Amygdala (tissue), 56 donors: Measurements from ENCODE around the gene SOD1.

ENCODE experiments used
- DNase-seq, 56 donors: peaks; one replicate each; lab custom pipeline; 2025; lab: John Stamatoyannopoulos, UW

Gene SOD1

DNA sequence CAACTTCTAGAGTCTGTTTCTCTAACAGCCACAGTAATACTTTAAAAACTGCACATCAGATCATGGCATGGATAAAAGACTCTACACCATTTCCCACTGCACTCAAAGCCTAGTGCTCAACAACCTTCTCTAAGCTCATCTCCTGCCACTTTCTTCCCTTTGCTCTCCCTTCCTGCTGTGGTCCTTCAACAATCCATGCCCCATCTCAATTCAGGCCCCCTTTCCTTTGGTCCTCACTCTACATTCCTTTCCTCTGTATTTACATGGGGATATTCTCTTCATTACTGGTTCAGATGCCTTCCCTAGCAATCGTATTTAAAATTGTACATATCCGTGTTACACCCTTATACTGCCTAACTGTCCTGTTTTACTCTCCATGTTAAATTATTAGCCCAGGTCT, 19.0 kb downstream of the SOD1 start:
- no peak for DNase-seq

- DNase-seq = no peak
Measured at GRCh38 chr21:31682620-31683019, 23.1 kb downstream of the SOD1 start.

DNA sequence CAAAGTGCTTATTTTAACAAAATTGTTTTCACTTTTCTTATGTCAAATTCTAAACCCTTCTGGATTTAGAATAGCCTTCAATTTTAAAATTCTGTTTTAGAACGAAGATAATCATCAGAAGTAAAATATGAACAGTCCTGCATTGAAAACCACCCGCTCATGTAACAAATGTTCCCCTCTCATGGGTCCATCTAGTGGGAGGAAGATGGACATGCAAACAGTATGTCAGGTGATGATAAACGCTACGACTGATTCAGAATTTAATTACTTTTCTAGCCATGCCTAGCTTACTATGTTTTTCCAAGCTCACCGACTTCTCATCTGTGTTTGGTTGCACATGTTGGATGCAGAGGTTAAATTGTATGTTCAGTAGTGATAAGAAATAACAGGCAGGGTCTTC, 23.5 kb downstream of the SOD1 start:
- DNase-seq = no peak

GRCh38 chr21:31684918-31685317, 25.4 kb downstream of the SOD1 start:
- no peak for DNase-seq

DNA sequence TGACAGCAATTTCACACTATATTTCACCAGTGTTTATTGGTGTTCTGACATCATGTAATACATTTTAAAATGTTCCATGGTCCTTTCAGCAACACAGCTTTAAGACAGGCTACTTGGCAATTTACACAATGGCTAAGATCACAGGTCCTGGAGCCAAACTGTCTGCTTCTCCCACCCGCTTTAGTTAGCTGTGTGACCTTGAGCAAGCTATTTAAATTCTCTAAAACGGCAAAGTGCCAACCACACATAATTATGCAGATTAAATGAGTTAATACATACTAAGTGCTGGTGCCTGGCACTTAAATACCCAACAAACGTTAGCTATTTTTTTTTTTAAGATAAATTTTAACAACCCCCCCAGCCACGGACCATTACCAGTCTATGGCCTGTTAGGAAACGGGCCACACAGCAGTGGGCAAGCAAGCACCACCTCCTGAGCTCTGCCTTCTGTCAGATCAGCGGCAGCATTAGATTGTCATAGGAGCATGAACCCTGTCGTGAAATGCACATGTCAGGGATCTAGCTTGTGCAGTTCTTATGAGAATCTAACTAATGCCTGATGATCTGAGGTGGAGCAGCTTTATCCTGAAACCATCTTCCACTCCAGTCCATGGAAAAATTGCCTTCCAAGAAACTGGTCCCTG, 26.9 kb downstream of the SOD1 start:
- no peak for DNase-seq

GRCh38 chr21:31687108-31687507, 27.6 kb downstream of the SOD1 start:
- DNase-seq = no peak

GRCh38 chr21:31688603-31689368, 29.3 kb downstream of the SOD1 start:
- no peak for DNase-seq

DNA sequence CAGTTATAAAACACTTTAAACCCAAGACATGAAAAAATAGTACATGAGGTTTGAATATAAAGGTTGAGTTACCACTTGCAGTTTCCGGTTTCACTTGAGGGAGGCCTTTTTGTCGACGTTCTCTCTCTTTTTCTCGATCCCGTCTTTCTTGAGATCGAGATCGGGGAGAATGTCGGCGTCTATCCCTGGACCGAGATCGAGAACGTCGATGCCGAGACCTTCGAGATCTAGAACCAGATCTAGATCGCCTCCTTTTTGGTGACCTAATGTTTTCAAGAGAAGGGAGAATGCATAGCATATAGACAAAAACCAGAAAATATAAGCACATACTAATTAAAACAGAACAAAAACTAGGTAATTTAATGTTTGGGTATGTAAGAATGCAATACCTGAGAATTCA, 33.7 kb downstream of the SOD1 start:
- DNase-seq = no peak

- DNase-seq = no peak
Measured at GRCh38 chr21:31696424-31696823, 36.9 kb downstream of the SOD1 start.

DNA sequence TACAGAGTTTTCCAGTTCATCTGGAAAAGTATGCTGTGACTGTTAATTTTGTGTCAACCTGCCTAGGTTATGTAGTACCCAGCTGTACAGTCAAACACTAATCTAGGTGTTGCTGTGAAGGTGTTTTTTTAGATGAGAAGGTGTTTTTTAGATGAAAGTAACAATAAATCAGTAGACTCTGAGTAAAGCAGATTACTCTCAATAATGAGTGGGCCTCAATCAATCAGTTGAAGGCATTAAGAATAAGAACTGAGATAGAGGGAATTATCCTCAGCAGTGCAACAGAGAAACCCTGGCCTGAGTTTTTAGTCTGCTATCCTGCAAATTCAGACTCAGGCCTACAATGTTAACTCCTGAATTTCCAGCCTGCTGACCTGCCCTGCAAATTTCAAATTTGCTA, 39.0 kb downstream of the SOD1 start:
- DNase-seq = no peak

- no peak for DNase-seq
Measured at GRCh38 chr21:31700040-31700439, 40.5 kb downstream of the SOD1 start.

DNA sequence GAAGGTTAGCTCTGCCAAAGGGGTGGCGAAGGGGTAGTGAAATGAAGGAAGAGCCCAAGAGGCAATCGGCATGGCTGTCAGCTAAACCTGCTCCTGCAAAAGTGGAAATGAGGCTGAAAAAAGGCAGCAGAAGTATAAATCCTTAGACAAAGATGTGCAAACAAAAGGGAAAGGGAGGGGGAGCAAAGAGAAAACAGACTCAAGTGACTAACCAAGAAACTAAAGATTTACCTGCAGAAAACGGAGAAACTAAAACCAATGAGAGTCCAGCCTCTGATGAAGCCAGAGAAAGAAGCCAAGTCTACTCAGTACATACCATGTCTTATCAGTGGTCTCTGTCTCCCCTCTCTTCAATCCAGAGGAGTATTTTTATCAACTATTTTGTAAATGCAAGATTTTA, 47.1 kb downstream of the SOD1 start:
- DNase-seq = no peak

GRCh38 chr21:31707499-31707898, 48.0 kb downstream of the SOD1 start:
- DNase-seq = no peak

- DNase-seq = no peak
Measured at GRCh38 chr21:31708541-31708940, 49.0 kb downstream of the SOD1 start.

DNA sequence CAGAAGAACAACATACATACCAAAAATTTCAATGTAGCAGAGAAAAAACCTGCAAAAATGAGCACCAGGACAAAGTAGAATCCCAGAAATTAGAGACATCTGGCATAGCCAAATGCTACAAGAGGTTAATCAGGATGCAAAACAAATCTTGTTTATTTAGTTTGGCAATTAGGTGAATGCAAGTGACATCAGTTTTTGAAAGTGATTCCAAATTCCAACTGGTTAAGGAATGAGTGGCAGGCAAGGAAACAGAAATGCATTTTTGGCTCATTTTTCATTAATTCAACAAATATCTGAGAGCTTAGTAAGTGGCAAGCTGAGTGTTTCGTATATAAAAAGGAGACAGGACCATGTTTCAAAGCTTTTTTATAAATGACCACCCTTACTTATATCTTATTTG, 51.1 kb downstream of the SOD1 start:
- no peak for DNase-seq

DNA sequence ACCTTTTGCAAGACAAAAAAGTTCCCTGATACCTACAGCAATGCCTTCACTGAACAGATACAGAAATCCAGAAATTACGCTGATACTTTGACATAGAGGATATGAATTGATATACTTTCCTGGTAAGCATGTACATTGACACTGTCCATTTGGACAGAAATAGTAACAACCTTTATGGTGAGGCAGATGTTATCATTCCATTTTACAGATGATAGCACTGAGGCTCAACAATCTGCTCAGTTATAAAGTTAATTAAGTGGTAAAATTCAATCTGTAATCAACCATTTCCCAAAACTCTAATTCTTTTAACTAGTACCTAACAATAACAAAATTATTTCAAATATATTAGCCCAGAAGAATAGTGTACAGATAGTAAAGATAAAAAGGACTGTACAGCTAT, 51.8 kb downstream of the SOD1 start:
- no peak for DNase-seq

DNA sequence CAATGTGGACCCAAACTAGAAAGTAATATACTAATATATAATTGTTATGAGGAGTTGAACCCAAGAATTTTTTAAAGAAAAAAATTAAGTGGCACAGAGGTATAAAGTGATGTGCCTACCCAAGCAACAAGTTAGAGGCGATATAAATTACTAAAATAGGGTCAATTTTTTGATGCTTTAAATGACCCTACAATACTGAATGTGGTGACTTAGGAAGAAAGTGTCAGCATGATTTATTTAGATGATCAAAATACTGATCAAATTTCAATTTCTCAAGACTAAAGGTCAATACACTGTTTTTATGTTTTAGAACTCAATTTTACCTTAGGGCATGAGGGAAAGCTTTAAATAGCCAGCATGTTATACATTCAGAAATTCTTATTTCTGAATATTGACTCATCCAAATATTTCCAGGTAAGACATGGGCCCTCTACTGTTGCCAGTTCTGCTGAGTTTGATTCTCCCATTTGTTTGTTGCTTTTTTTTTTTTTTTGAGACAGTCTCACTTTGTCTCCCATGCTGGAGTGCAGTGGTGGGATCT, 52.3 kb downstream of the SOD1 start:
- DNase-seq = no peak

DNA sequence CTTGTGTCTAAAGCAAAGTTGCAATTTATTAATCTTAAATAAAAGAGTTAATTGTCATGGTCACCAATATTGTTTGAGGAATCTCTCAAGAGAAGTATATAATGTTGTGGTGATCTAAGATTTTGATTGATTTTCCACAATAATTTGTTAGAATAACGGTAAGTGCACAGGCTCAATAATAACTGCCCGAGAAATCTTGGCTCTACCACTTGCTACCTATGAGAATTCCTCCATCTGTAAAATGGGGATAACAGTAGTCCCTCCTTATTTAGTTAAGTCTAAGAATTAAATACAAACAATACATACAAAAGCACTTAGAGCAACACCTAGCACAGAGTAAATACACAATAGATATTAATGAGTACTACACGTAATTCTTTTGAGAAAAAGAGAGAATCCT, 53.6 kb downstream of the SOD1 start:
- DNase-seq = no peak

DNA sequence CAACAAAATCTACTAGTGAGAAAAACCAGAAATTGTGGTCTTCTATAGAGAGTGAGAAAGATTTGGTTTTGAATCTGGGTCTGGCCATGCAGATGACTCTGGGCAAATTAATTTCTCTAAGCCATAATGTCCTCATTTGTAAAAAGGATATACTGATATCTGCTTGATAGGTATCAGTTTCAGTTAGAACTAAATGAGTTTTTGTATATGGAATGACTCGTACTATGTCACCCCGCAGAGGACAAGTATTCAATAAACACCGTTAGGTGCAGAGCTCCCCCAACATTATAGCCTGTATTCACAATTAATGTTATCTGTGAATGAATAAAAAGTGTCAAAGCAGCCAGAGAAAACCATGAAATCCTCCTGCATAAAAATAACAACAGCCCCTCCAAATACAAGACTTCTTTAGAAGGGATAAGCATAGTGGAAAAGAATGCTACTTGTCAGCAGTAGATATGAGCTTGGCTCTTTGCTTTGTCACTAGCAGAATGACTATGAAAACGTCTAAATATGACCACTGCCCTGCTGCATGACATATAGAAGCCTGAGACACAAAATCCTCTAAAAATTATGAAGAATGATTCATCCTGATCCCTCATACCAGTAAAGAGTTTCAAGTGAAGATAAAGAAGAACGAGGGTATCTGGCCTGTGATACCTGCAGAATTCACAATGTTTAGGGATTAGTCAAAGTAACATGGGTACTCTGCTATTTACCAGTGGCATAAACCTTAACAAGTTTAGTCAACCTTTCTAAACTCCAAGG, 54.7 kb downstream of the SOD1 start:
- DNase-seq = no peak

DNA sequence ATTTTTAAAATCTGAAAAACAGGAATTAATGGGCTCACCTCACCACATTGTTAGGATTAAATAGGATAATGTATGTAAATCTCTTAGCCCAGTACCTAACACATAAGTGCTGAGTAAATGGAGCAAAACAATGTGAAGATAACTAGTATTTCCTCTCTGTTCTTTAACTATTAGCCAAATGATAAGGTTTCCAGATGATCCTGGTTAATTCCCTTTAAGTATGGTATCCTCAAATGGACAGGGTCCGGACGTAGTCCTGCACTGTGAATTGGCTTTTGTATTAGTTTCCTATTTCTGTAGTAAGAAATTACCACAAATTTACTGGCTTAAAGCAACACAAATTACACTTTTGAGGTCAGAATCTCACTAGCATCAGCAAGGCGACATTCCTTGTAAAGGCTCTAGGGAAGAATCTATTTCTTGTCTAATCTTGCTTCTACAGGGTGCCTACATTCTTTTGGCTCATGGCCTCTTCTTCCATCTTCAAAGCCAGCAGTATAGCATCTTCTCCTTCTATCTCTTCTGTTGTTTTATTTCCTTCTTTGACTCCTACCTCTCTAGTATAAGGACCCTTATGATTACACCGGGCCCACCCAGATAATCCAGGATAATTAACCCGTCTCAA, 55.4 kb downstream of the SOD1 start:
- no peak for DNase-seq

DNA sequence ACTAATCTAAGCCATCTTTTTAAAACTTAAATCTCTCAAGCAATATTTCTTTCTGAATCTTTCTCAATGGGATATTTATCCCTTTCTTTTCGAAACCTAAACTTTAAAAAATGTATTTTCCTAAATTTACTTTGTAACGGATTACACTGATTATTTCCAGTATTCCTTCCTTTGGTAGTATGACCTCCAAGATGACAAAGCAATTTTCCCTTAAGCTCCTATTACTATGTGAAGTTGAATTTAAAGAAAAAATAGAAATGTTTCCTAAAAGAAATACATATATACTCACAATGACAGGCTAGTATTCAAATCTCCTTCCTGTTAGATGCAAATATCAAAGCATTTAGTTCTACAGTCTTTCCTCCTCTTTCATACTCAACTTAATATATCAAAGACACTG, 56.6 kb downstream of the SOD1 start:
- no peak for DNase-seq
